Measurements from ENCODE around the gene CD300LF. TPM values are rescaled to one million over a fixed set of nuclear protein-coding genes. Genes with fewer than 3 reads are reported as not detected.

The CD300LF gene
- total RNA-seq, 6 experiments from 2014 or later, result 0.44 to 2.6 (median 0.74) TPM; not detected in 1

- DNase-seq (no peak), ATAC-seq (no peak)
- Histone ChIP-seq H3K27ac (no peak overlapping the region), H3K4me3 (no peak overlapping the region), H3K4me1 (no peaks in the 10 kb centered on the region), H3K27me3 (no peaks in the 10 kb centered on the region), H3K36me3 (no peaks in the 10 kb centered on the region), H3K9me3 (no peaks in the 10 kb centered on the region)
- WGBS (ENCODE audit: insufficient coverage, low coverage, low lambda C conversion rate, missing lambda C conversion rate), result 61% methylated on average over 2 of the region's 2 CpGs
- no peak for TF ChIP-seq POLR2A (IDR thresholded peaks at IDR 0.05)
- no peak for TF ChIP-seq CTCF (IDR thresholded peaks at IDR 0.05)
- intact Hi-C loops (cut with DNase I), result no loop called here
Measured at GRCh38 chr17:74644419-74644818, 68.3 kb downstream of the CD300LF start.

Small RNA genes lying within 50 kb of the gene (microRNA-seq; reads per million reads assigned to microRNA genes)
- gene MIR3615, result 55.4 to 57.2 reads per million in 2 donors

Other genes starting within 250 kb of the CD300LF start
- gene CD300A, start 246.3 kb downstream of the CD300LF start, total RNA-seq, result 10 to 100 TPM in 1 of 6 experiments, 1 to 10 TPM in 5; 4.8 to 16.6 (median 6.6) TPM
- under 1 TPM; 0.07 to 0.33 (median 0.21) TPM for gene CD300LB, start 181.4 kb downstream of the CD300LF start, total RNA-seq
- 1 to 10 TPM in 1 of 6 experiments, under 1 TPM in 5; 0.22 to 2.7 (median 0.41) TPM for gene CD300C, start 166.8 kb downstream of the CD300LF start, total RNA-seq
- gene CD300H, start 145.4 kb downstream of the CD300LF start, total RNA-seq, result 1 to 10 TPM in 1 of 6 experiments, not detected in 5; 1.2 TPM
- not detected for gene CD300LD, start 120.6 kb downstream of the CD300LF start, total RNA-seq
- gene CD300E, start 89.2 kb downstream of the CD300LF start, total RNA-seq, result under 1 TPM; 0.07 to 0.91 (median 0.34) TPM
- gene RAB37, start 24.3 kb upstream of the CD300LF start, total RNA-seq, result 10 to 100 TPM in 3 of 6 experiments, 1 to 10 TPM in 3; 5.0 to 14.4 (median 9.0) TPM
- 100 to 1,000 TPM; 105 to 218 (median 161) TPM for gene NHERF1, start 35.7 kb upstream of the CD300LF start, total RNA-seq
- 10 to 100 TPM in 5 of 6 experiments, 1 to 10 TPM in 1; 10.0 to 23.0 (median 16.3) TPM for gene NAT9, start 63.4 kb upstream of the CD300LF start, total RNA-seq
- gene GRIN2C, start 147.0 kb upstream of the CD300LF start, total RNA-seq, result under 1 TPM in 2 of 6 experiments, not detected in 4; 0.10 to 0.13 TPM
- gene FDXR, start 160.1 kb upstream of the CD300LF start, total RNA-seq, result 10 to 100 TPM in 2 of 6 experiments, 1 to 10 TPM in 4; 7.7 to 18.7 (median 8.6) TPM
- gene FADS6, start 180.7 kb upstream of the CD300LF start, total RNA-seq, result 1 to 10 TPM; 2.1 to 6.1 (median 3.7) TPM
- gene USH1G, start 210.3 kb upstream of the CD300LF start, total RNA-seq, result not detected
- not detected for gene OTOP2, start 211.3 kb upstream of the CD300LF start, total RNA-seq
- not detected for gene OTOP3, start 223.0 kb upstream of the CD300LF start, total RNA-seq